ENCODE results near the gene TSLP. TPM values are rescaled to one million over a fixed set of nuclear protein-coding genes. Genes with fewer than 3 reads are reported as not detected.

The TSLP gene
- polyA plus RNA-seq, 1 of the 3 experiments (the other 2 are of a cell fraction), result 1.3 TPM

GRCh38 chr5:111075520-111075919, 4.0 kb downstream of the TSLP start:
- TF ChIP-seq RAD21 (IDR thresholded peaks at IDR 0.05; ENCODE audit: low read length) (no peak), RCOR1 (IDR thresholded peaks at IDR 0.05; ENCODE audit: low read length) (no peak), POLR2AphosphoS5 (IDR thresholded peaks at IDR 0.05; ENCODE audit: low read depth, low read length) (peak; percentile 32; the same call in 1 of the 2 replicates), FOSL2 (IDR thresholded peaks at IDR 0.05; ENCODE audit: borderline replicate concordance, low read depth) (peak; percentile 73; the same call in 1 of the 2 replicates), JUND (IDR thresholded peaks at IDR 0.05) (peak; percentile 43; the same call in 1 of the 2 replicates), ZBTB33 (IDR thresholded peaks at IDR 0.05; ENCODE audit: borderline replicate concordance, low read depth) (no peak), MXI1 (IDR thresholded peaks at IDR 0.05; ENCODE audit: low read depth, low read length) (no peak), EP300 (IDR thresholded peaks at IDR 0.05; ENCODE audit: borderline replicate concordance in 1 of 2, low read depth in 1 of 2, low read length in 1 of 2) (0 out of 4 replicates have a peak, but pooled peaks of 1 of the 2 experiments have one; percentile 26), MEF2A (IDR thresholded peaks at IDR 0.05; ENCODE audit: borderline replicate concordance, low read depth) (no peak), NFIC (IDR thresholded peaks at IDR 0.05; ENCODE audit: borderline replicate concordance) (peak; percentile 80), FOXM1 (IDR thresholded peaks at IDR 0.05; ENCODE audit: low read depth) (no peak), SMC3 (IDR thresholded peaks at IDR 0.05; ENCODE audit: low read depth, low read length) (no peak), PBX3 (IDR thresholded peaks at IDR 0.05) (peak; percentile 51), GATA2 (CRISPR knock-in tag; IDR thresholded peaks at IDR 0.05) (no peak), YY1 (IDR thresholded peaks at IDR 0.05; ENCODE audit: low read depth) (no peak), TCF12 (IDR thresholded peaks at IDR 0.05) (peak; percentile 40; the same call in 1 of the 2 replicates), CHD2 (IDR thresholded peaks at IDR 0.05; ENCODE audit: low read length, partially characterized antibody) (no peak), NRF1 (IDR thresholded peaks at IDR 0.05; ENCODE audit: low read depth, low read length) (no peak), REST (IDR thresholded peaks at IDR 0.05; ENCODE audit: low read depth, low read length) (no peak)
- TF ChIP-seq, protein P1, sequence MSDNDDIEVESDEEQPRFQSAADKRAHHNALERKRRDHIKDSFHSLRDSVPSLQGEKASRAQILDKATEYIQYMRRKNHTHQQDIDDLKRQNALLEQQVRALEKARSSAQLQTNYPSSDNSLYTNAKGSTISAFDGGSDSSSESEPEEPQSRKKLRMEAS (IDR thresholded peaks at IDR 0.05; ENCODE audit: low read depth), result peak; percentile 68; the same call in 1 of the 2 replicates
- TF ChIP-seq, protein P2, sequence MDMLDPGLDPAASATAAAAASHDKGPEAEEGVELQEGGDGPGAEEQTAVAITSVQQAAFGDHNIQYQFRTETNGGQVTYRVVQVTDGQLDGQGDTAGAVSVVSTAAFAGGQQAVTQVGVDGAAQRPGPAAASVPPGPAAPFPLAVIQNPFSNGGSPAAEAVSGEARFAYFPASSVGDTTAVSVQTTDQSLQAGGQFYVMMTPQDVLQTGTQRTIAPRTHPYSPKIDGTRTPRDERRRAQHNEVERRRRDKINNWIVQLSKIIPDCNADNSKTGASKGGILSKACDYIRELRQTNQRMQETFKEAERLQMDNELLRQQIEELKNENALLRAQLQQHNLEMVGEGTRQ (IDR thresholded peaks at IDR 0.05; ENCODE audit: borderline replicate concordance, low read depth, low read length), result no peak
- TF ChIP-seq, protein P3, sequence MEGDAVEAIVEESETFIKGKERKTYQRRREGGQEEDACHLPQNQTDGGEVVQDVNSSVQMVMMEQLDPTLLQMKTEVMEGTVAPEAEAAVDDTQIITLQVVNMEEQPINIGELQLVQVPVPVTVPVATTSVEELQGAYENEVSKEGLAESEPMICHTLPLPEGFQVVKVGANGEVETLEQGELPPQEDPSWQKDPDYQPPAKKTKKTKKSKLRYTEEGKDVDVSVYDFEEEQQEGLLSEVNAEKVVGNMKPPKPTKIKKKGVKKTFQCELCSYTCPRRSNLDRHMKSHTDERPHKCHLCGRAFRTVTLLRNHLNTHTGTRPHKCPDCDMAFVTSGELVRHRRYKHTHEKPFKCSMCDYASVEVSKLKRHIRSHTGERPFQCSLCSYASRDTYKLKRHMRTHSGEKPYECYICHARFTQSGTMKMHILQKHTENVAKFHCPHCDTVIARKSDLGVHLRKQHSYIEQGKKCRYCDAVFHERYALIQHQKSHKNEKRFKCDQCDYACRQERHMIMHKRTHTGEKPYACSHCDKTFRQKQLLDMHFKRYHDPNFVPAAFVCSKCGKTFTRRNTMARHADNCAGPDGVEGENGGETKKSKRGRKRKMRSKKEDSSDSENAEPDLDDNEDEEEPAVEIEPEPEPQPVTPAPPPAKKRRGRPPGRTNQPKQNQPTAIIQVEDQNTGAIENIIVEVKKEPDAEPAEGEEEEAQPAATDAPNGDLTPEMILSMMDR (IDR thresholded peaks at IDR 0.05), result no peak
- TF ChIP-seq, protein P4, sequence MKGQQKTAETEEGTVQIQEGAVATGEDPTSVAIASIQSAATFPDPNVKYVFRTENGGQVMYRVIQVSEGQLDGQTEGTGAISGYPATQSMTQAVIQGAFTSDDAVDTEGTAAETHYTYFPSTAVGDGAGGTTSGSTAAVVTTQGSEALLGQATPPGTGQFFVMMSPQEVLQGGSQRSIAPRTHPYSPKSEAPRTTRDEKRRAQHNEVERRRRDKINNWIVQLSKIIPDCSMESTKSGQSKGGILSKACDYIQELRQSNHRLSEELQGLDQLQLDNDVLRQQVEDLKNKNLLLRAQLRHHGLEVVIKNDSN (IDR thresholded peaks at IDR 0.05; ENCODE audit: borderline replicate concordance, low read depth), result no peak
- no peak overlapping the region for H3K9ac ChIP-seq
- H2AFZ ChIP-seq (ENCODE audit: low read depth), result no peak overlapping the region
- peaks cover 0 to 10% of the 10 kb centered on the region in 2 experiments for H3K36me3 ChIP-seq (replicated peaks in 1 of 2; ENCODE audit: control insufficient read depth in 1 of 2, insufficient read depth in 2 of 2, low read length in 1 of 2)
- no peaks in the 10 kb centered on the region for H3K9me3 ChIP-seq
- peaks cover 5 to 11% of the 10 kb centered on the region in 2 experiments for H3K4me1 ChIP-seq (ENCODE audit: control insufficient read depth in 1 of 2, insufficient read depth in 2 of 2, low read depth in 1 of 2, low read length in 1 of 2)
- H3K27ac ChIP-seq (ENCODE audit: low read depth in 2 of 2, low read length in 1 of 2), result peak overlapping the region in 1 of 2 experiments; percentile 31; a peak in 1 of 4 replicates
- H3K79me2 ChIP-seq (ENCODE audit: insufficient read depth), result no peaks in the 10 kb centered on the region
- no peak overlapping the region for H3K4me3 ChIP-seq (ENCODE audit: low read depth in 2 of 2, low read length in 1 of 2)
- H3K9me2 ChIP-seq, result no peaks in the 10 kb centered on the region
- H3K4me2 ChIP-seq, result peak overlapping the region; percentile 76; the same call in 1 of the 2 replicates
- DNase-seq, result no peak
- peaks cover 19% of the 10 kb centered on the region for H3F3A ChIP-seq (replicated peaks; ENCODE audit: insufficient read depth)
- H3K27me3 ChIP-seq (ENCODE audit: insufficient read depth), result no peaks in the 10 kb centered on the region
- POLR2A ChIA-PET, result no interaction called here
- no peaks in the 10 kb centered on the region for H4K20me1 ChIP-seq (ENCODE audit: insufficient read depth)
- CTCF ChIA-PET, result interaction anchor here (0.9 to 1.8 kb wide), 2 partner anchors 10 to 222 kb away, joined by 4 to 5 read pairs; no protein-coding TSS in a partner anchor

All from SK-N-SH (cell line).